ENCODE results near the gene RADIL.

GRCh38 chr7:4851459-4852422 is 31.8 kb downstream of the RADIL start:
- TF ChIP-seq CTCF (conservative IDR thresholded peaks at IDR 0.05; ENCODE audit: low read length) (no peak), EZH2phosphoT487 (IDR thresholded peaks at IDR 0.05; ENCODE audit: borderline replicate concordance) (no peak)
